Heart left ventricle (tissue), 16 donors: ENCODE measurements around the gene H6PD. TPM values are rescaled to one million over a fixed set of nuclear protein-coding genes. Genes with fewer than 3 reads are reported as not detected.

Source experiments
- ATAC-seq, 4 donors: fragments of 200-7000 bp; cut with Tn5 transposase; one replicate each; pipeline ENCODE4 v1.9.1; 2020 to 2022; ENCODE audit warnings: moderate library complexity in 4 of 4, mild to moderate bottlenecking in 3 of 4, moderate number of reproducible peaks in 1 of 4
- DNase-seq, 5 donors: peaks; one replicate each; pipeline ENCODE4 v3.0.0-alpha.2; 2020
- H3K27ac ChIP-seq, 12 donors: fragments of 200-600 bp; sonication (generic) in 4 of 12; one replicate each; pipeline versions ENCODE4 v1.5.0 to v1.8.0; 2016 to 2022; ENCODE audit warnings: mild to moderate bottlenecking in 2 of 12
- H3K27me3 ChIP-seq, 9 donors: fragments of 200-600 bp; sonication (generic) in 2 of 9; one replicate each; pipeline versions ENCODE4 v1.5.1 to v1.8.0; 2016 to 2022; ENCODE audit warnings: mild to moderate bottlenecking in 3 of 9
- H3K36me3 ChIP-seq, 9 donors: fragments of 200-600 bp; sonication (generic) in 2 of 9; one replicate each; pipeline versions ENCODE4 v1.5.0 to v1.8.0; 2018 to 2022; ENCODE audit warnings: mild to moderate bottlenecking in 2 of 9
- H3K4me1 ChIP-seq, 12 donors: fragments of 200-600 bp; sonication (generic) in 4 of 12; one replicate each; pipeline versions ENCODE4 v1.5.0 to v1.8.0; 2016 to 2022; ENCODE audit warnings: mild to moderate bottlenecking in 3 of 12
- H3K4me3 ChIP-seq, 12 donors: fragments of 200-600 bp; sonication (generic) in 4 of 12; one replicate each; pipeline versions ENCODE4 v1.5.0 to v1.8.0; 2017 to 2022; ENCODE audit warnings: mild to moderate bottlenecking in 9 of 12, moderate library complexity in 4 of 12
- H3K9me3 ChIP-seq, 12 donors: fragments of 200-600 bp; sonication (generic) in 4 of 12; one replicate each; pipeline versions ENCODE4 v1.5.0 to v1.8.0; 2016 to 2022; ENCODE audit warnings: mild to moderate bottlenecking in 1 of 12
- CTCF ChIP-seq, 12 donors: fragments of 200-600 bp; sonication (generic) in 4 of 12; IDR thresholded peaks; one replicate each; pipeline versions ENCODE4 v1.5.0 to v1.8.0; 2018 to 2022; ENCODE audit warnings: antibody characterized with exemption in 12 of 12, mild to moderate bottlenecking in 5 of 12
- POLR2A ChIP-seq, 2 donors: fragments of 450-650 bp; IDR thresholded peaks; one replicate each; pipeline ENCODE4 v1.6.1; 2017; ENCODE audit warnings: antibody characterized with exemption in 2 of 2, mild to moderate bottlenecking in 2 of 2, moderate library complexity in 2 of 2
- WGBS, 4 donors: extraction: QIAGEN DNeasy Blood & Tissue Kit in 2 of 4; methylation state at CpG; one replicate each; pipeline versions ENCODE4 v1.1.5 to v1.1.7; 2013 to 2018; 5-methylcytosine and 5-hydroxymethylcytosine counted together
- intact Hi-C, 10 donors: fragments of 100-400 bp; cut with DNase I; formaldehyde crosslinking; loops; one replicate each; pipeline versions ENCODE4 v1.11.1 to v1.14.2; 2022
- polyA plus RNA-seq, 2 donors: library from polyadenylated mRNA; stranded (reverse); fragments of 200-250 nt; gene quantifications; one replicate each; pipeline ENCODE4 v1.2.3, GENCODE V29; 2013
- total RNA-seq, 9 donors: library from RNA; depleted of rRNA in 2 of 9; stranded (reverse); fragments of >200 nt in 2 of 9; fragmentation: NEBNext Ultra II Directional in 3 of 9; extraction: Animal tissue kit (Norgen Biotek cat#: 25700) in 3 of 9; gene quantifications; one replicate each; pipeline versions ENCODE4 v1.1.0 to v1.2.4, GENCODE V29; 2016 to 2023
- donor health status: ischemic (EF 13 %, LVEDD 7.1; RV severe dilation, severe dysfunction).
- donor health status: healthy with polysubstance abuse.
- donor health status: DM: no; HTN: yes; CAD: no.
- donor health status: DM: no; HTN: no; CAD: no.
- donor health status: ischemic (EF 25% LVEDD 6.9; RV normal size, moderate dysfunction).
- donor health status: ischemic (EF 25% LVEDD 5.7; RV mildly dilated, moderate dysfunction).
- donor health status: healthy.
- donor health status: DM: yes; HTN: yes; CAD: no.
- donor health status: ischemic (EF 35%, LVEDD 5.7; RV mildly dilated, moderate dysfunction).
- donor health status: nonischemic (EF 11% LVEDD 7.7; RV severe dilation, severe dysfunction).
- donor health status: DM: yes; HTN: yes; CAD: no.
- donor health status: PGD.
- donor health status: ischemic (EF 29% LVEDD 5.4; RV normal size, mild dysfunction).
- donor health status: nonischemic (EF 23%, LVEDD 6.1; RV moderate dilation, normal function).

H6PD gene
- total and polyA plus RNA-seq, 11 donors: 11.0 to 54.5 (median 26.4) TPM

GRCh38 chr1:9248341-9249262 lies 14.0 kb downstream of the H6PD start:
- Histone ChIP-seq H3K27me3 (no peaks in the 10 kb centered on the region), H3K9me3 (no peaks in the 10 kb centered on the region), H3K36me3 (peaks cover 0 to 40% (median 26%) of the 10 kb centered on the region in 9 donors), H3K4me1 (peaks cover 8 to 93% (median 56%) of the 10 kb centered on the region in 12 donors), H3K4me3 (no peak overlapping the region), H3K27ac (peak overlapping the region in 10 of 12 donors; percentile 31 to 88 (median 75))
- WGBS, 4 donors: 74 to 83% (median 77%) methylated on average over 20 to 21 of the region's 21 CpGs
- intact Hi-C loops: no loop called here
- no peak for ATAC-seq
- TF ChIP-seq POLR2A (IDR thresholded peaks at IDR 0.05): no peak
- no peak for TF ChIP-seq CTCF (IDR thresholded peaks at IDR 0.05)
- peak in 1 of 5 donors; percentile 34 for DNase-seq

GRCh38 chr1:9249263-9249533 lies 14.6 kb downstream of the H6PD start:
- Histone ChIP-seq H3K36me3 (peaks cover 0 to 40% (median 26%) of the 10 kb centered on the region in 9 donors), H3K27ac (peak overlapping the region in 11 of 12 donors; percentile 31 to 88 (median 75)), H3K4me3 (no peak overlapping the region), H3K27me3 (no peaks in the 10 kb centered on the region), H3K9me3 (no peaks in the 10 kb centered on the region), H3K4me1 (peaks cover 8 to 95% (median 58%) of the 10 kb centered on the region in 12 donors)
- ATAC-seq: no peak
- intact Hi-C loops: no loop called here
- 86 to 98% (median 90%) methylated on average over 3 of the region's 3 CpGs for WGBS, 4 donors
- DNase-seq: no peak
- TF ChIP-seq POLR2A (IDR thresholded peaks at IDR 0.05) (no peak), CTCF (IDR thresholded peaks at IDR 0.05) (no peak)

GRCh38 chr1:9249534-9250410 lies 15.2 kb downstream of the H6PD start:
- no peaks in the 10 kb centered on the region for H3K9me3 ChIP-seq
- peak overlapping the region in 11 of 12 donors; percentile 35 to 88 (median 75) for H3K27ac ChIP-seq
- DNase-seq (peak in 4 of 5 donors; percentile 58 to 88 (median 78)), ATAC-seq (peak; percentile 43 to 76 (median 64))
- no peak overlapping the region for H3K4me3 ChIP-seq
- H3K4me1 ChIP-seq: peaks cover 8 to 95% (median 56%) of the 10 kb centered on the region in 12 donors
- peaks cover 0 to 40% (median 26%) of the 10 kb centered on the region in 9 donors for H3K36me3 ChIP-seq
- H3K27me3 ChIP-seq: no peaks in the 10 kb centered on the region
- TF ChIP-seq CTCF (IDR thresholded peaks at IDR 0.05) (peak; percentile 24 to 57 (median 47)), POLR2A (IDR thresholded peaks at IDR 0.05) (no peak)
- WGBS, 4 donors: 63 to 72% (median 65%) methylated on average over 15 to 17 of the region's 17 CpGs
- intact Hi-C loops: no loop called here
